ENCODE measurements around the gene PRPF4. TPM values are rescaled to one million over a fixed set of nuclear protein-coding genes. Genes with fewer than 3 reads are reported as not detected.
A peak's percentile ranks its signal among the peaks of the same experiment; 100 is the strongest.
"Not testable (repeated sequence)": the region's sequence is repeated elsewhere in the genome, so short reads cannot be mapped to it uniquely, and the experiment has no call there.

The PRPF4 gene
- total and polyA plus RNA-seq, 9 of the 15 experiments (the other 6 are each of a cell fraction or from before 2014, with no cell fraction given), result 25.8 to 66.0 (median 39.8) TPM

- H3K9me3 ChIP-seq (replicated peaks; ENCODE audit: control insufficient read depth, insufficient read depth, low read depth, low read length); H3K27me3 ChIP-seq (ENCODE audit: control insufficient read depth in 2 of 2, insufficient read depth in 2 of 2, low read length in 2 of 2); DNase-seq (ENCODE audit: extremely low read depth in 1 of 4, low spot score in 3 of 4); H3K4me3 ChIP-seq; BruUV-seq (replicated peaks); H2AFZ ChIP-seq (ENCODE audit: low read depth, low read length); H3K9me1 ChIP-seq (ENCODE audit: control insufficient read depth, insufficient read depth, low read length); H3K4me2 ChIP-seq (ENCODE audit: insufficient read depth, low read length); H3K9ac ChIP-seq (ENCODE audit: insufficient read depth in 1 of 2, low read depth in 2 of 2, low read length in 2 of 2); intact Hi-C loops (cut with micrococcal nuclease); H3K27ac ChIP-seq (ENCODE audit: extremely low read depth, low read depth, low read length); in situ Hi-C loops (cut with MboI); H3K36me3 ChIP-seq (ENCODE audit: control insufficient read depth, insufficient read depth, low read length); H4K20me1 ChIP-seq (replicated peaks; ENCODE audit: control insufficient read depth, insufficient read depth, low read length); ATAC-seq; FAIRE-seq; CTCF ChIA-PET (ENCODE audit: low intra/inter-chr PET ratio): not testable (repeated sequence)
- TF ChIP-seq CEBPB (tag; IDR thresholded peaks at IDR 0.05), result peak; percentile 47; the same call in 1 of the 2 replicates
- peaks cover 27% of the 10 kb centered on the region for H3K79me2 ChIP-seq (ENCODE audit: control insufficient read depth, insufficient read depth, low read length)
- POLR2A ChIA-PET, result interaction anchor here (1.6 kb wide), 1 partner anchor 15 kb away, joined by 6 read pairs; the partner anchor contains the start of genes FKBP15 and SLC31A1
- 73% methylated on average over 10 of the region's 10 CpGs for WGBS (ENCODE audit: insufficient coverage, low coverage, missing lambda C conversion rate)
- peaks cover 0 to 19% of the 10 kb centered on the region in 2 experiments; a peak in 3 of 5 replicates for H3K4me1 ChIP-seq (replicated peaks in 1 of 2; ENCODE audit: control insufficient read depth in 2 of 2, insufficient read depth in 2 of 2, low read length in 2 of 2)
Observed at GRCh38 chr9:113235701-113236255, 39.7 kb upstream of the PRPF4 start.

DNA sequence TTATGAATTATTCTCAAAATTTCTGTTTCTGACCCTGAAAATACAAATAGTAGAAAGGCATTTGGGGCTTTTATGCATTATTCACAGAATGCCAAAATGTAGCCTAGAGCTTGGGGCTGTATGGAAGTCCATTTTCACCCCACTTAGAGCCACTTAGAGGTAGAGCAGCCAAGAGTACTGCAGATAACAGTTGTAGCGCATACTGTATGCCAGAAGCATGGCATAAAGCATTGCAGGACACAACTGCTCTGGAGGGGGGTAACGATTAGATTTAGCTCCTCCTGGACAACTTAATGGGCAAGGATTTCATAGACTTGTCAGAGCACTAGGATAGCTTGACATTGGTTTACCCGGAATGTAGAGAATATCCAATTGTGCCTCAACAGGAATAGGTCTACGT is 38.4 kb upstream of the PRPF4 start:
- in situ Hi-C loops (cut with MboI), result no loop called here
- FAIRE-seq (no peak), DNase-seq (ENCODE audit: extremely low read depth in 1 of 4, low spot score in 3 of 4) (no peak), ATAC-seq (peak; percentile 17; the same call in 1 of the 3 replicates)
- ChIA-PET POLR2A (interaction anchor here (0.6 to 1.6 kb wide), 2 partner anchors 16 to 421 kb away, joined by 3 to 6 read pairs; partner anchors contain the start of genes FKBP15 and SLC31A1), CTCF (ENCODE audit: low intra/inter-chr PET ratio) (no interaction called here)
- H3K4me2 ChIP-seq (ENCODE audit: insufficient read depth, low read length), result no peak overlapping the region
- WGBS (ENCODE audit: insufficient coverage, low coverage, missing lambda C conversion rate), result 75% methylated on average over 4 of the region's 4 CpGs
- no peaks in the 10 kb centered on the region for H3K27me3 ChIP-seq (ENCODE audit: control insufficient read depth in 2 of 2, insufficient read depth in 2 of 2, low read length in 2 of 2)
- H3K27ac ChIP-seq (ENCODE audit: extremely low read depth, low read depth, low read length), result no peak overlapping the region
- peaks cover 0 to 9% of the 10 kb centered on the region in 2 experiments; a peak in 3 of 5 replicates for H3K4me1 ChIP-seq (replicated peaks in 1 of 2; ENCODE audit: control insufficient read depth in 2 of 2, insufficient read depth in 2 of 2, low read length in 2 of 2)
- H3K36me3 ChIP-seq (ENCODE audit: control insufficient read depth, insufficient read depth, low read length), result peaks cover 7% of the 10 kb centered on the region; the same call in 1 of the 3 replicates
- intact Hi-C loops (cut with micrococcal nuclease), result no loop called here
- no peaks in the 10 kb centered on the region for H3K9me3 ChIP-seq (replicated peaks; ENCODE audit: control insufficient read depth, insufficient read depth, low read depth, low read length)
- no TSS peak for BruUV-seq (replicated peaks)
- H3K79me2 ChIP-seq (ENCODE audit: control insufficient read depth, insufficient read depth, low read length), result peaks cover 15% of the 10 kb centered on the region
- no peak overlapping the region for H3K4me3 ChIP-seq
- 0 out of 2 replicates have a peak, but pooled peaks cover 5% of the 10 kb centered on the region for H4K20me1 ChIP-seq (replicated peaks; ENCODE audit: control insufficient read depth, insufficient read depth, low read length)
- H2AFZ ChIP-seq (ENCODE audit: low read depth, low read length), result no peak overlapping the region
- H3K9me1 ChIP-seq (ENCODE audit: control insufficient read depth, insufficient read depth, low read length), result no peaks in the 10 kb centered on the region
- H3K9ac ChIP-seq (ENCODE audit: insufficient read depth in 1 of 2, low read depth in 2 of 2, low read length in 2 of 2), result no peak overlapping the region; a peak in 1 of 4 replicates
- no peak for TF ChIP-seq ETS2 (tag; IDR thresholded peaks at IDR 0.05; ENCODE audit: borderline replicate concordance, poor library complexity, severe bottlenecking)
- TF ChIP-seq, protein P1, sequence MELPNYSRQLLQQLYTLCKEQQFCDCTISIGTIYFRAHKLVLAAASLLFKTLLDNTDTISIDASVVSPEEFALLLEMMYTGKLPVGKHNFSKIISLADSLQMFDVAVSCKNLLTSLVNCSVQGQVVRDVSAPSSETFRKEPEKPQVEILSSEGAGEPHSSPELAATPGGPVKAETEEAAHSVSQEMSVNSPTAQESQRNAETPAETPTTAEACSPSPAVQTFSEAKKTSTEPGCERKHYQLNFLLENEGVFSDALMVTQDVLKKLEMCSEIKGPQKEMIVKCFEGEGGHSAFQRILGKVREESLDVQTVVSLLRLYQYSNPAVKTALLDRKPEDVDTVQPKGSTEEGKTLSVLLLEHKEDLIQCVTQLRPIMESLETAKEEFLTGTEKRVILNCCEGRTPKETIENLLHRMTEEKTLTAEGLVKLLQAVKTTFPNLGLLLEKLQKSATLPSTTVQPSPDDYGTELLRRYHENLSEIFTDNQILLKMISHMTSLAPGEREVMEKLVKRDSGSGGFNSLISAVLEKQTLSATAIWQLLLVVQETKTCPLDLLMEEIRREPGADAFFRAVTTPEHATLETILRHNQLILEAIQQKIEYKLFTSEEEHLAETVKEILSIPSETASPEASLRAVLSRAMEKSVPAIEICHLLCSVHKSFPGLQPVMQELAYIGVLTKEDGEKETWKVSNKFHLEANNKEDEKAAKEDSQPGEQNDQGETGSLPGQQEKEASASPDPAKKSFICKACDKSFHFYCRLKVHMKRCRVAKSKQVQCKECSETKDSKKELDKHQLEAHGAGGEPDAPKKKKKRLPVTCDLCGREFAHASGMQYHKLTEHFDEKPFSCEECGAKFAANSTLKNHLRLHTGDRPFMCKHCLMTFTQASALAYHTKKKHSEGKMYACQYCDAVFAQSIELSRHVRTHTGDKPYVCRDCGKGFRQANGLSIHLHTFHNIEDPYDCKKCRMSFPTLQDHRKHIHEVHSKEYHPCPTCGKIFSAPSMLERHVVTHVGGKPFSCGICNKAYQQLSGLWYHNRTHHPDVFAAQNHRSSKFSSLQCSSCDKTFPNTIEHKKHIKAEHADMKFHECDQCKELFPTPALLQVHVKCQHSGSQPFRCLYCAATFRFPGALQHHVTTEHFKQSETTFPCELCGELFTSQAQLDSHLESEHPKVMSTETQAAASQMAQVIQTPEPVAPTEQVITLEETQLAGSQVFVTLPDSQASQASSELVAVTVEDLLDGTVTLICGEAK (IDR thresholded peaks at IDR 0.05), result no peak
- TF ChIP-seq, protein P1 (CRISPR knock-in tag; IDR thresholded peaks at IDR 0.05), result no peak
- no peak for TF ChIP-seq NR4A1 (CRISPR knock-in tag; IDR thresholded peaks at IDR 0.05)
- no peak for TF ChIP-seq NR4A1 (tag; IDR thresholded peaks at IDR 0.05)

Measured in K562 (cell line).